ENCODE measurements around the gene LPXN. TPM values are rescaled to one million over a fixed set of nuclear protein-coding genes. Genes with fewer than 3 reads are reported as not detected.

Gene LPXN
- total RNA-seq, result 10.9 and 17.1 TPM in 2 replicates

DNA sequence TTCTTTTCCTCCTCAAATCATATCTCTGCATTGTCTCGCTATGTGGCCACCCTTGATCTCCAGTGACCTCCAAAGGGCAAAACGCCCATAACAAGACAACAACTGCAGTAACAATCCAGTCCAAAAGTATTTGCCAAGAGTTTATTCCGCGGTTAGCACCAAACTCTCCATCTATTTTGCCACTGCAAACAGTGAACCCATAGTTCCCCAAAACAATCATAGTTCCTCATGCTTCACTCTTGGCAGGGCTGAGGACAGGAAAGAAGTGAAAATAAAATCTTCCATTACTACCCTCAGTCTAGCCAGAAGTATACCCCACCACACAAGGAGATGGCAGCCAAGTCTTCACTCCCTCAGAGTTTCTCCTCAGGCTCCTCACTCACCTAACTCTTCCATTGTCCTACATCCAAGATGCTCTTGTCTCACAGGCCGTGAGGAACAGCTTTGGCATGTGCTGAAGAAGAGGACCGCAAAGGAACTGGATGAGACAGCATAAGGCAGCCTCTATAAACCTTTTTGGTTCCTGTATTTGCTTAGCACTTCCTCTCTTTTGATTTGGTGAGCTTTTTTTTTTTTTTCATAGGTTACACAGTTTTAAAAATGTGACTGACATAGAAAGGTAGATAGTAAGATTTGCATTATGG is at the start of gene LPXN:
TSS of gene LPXN (minus strand) at position 480 of the 644 bp plus-strand sequence. CDS start at position 396, 84 bp downstream.

DNA sequence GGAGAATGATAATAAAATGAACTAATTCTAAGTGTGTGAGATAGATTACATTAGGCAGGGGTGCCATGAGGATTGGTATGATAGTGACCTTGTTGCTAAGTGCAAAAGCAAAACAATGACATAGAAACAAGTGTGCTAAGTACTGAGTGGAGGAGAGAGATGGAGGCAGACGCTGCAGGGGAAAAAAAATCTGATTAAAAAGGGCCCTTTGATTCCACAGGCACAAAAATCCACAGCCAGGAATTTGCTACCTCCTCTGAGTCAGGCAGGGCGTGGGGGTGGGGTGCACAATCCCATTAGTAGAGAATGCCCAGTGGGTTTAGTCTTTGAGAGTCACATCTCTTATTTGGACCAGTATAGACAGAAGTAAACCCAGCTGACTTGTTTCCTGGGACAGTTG is 46.7 kb upstream of the LPXN start, which contains the start of gene CNTF:
TSS of gene CNTF (plus strand) at position 322 of the 400 bp plus-strand sequence. CDS start 88 bp downstream, outside the sequence.

DNA sequence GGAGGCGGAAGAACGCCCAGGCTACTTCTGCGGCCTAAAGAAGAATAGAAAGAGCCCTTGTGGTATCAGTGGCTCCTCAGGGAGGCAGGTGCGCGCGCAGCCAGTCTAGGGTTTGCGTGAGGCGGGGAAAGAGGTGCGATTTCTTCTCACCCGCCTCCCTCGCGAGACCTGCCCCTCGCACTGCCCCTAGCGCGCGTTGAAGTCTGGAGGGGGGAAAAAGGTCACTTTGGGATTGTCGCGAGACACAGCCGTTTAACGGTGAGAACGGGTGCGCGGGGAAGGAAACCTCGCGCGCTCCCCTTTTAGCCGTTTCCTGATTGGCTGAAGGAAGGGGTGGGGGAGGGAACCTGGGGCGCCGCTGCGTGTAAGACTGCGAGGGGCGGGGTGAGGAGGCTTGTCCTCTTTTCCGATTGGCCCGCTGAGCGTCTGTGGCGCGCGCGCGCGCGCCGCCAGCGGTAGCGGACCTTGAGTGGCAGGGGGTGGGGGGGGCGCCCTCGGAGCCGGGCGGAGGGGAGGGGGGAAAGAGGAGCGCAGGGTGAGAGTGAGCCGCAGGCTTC is 3.1 kb upstream of the LPXN start, which contains the start of gene ZFP91:
TSS of gene ZFP91 (plus strand) at position 429 of the 557 bp plus-strand sequence. CDS start 219 bp downstream, outside the sequence.

DNA sequence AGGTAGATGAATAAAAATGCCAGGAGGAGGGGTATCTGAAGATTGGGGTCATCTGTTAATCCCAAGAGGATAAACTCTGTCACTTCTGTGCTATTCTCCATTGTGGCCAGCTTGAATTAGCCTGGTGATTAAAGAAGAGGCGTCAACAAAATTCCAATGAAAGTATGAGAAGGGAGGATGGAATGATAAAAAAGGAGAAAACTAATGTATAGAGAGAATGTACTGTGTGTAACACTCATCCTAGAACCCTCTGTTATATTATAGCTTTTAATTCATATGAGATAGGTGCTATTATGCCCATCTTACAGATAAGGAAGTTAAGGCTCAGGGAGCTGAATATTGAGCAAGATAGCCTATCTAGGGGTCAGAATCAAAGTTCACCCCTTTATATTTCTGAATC is 67.7 kb downstream of the LPXN start, which contains the start of gene OR5B21:
TSS of gene OR5B21 (minus strand) at position 101 of the 400 bp plus-strand sequence. CDS start at position 101, 0 bp downstream.

Other genes starting within 250 kb of the LPXN start
- gene OR5B17, start 216.8 kb downstream of the LPXN start, total RNA-seq, result not detected in 2 replicates
- not detected in 2 replicates for gene OR5B3, start 169.0 kb downstream of the LPXN start, total RNA-seq
- not detected in 2 replicates for gene OR5B2, start 147.7 kb downstream of the LPXN start, total RNA-seq
- not detected in 2 replicates for gene OR5B12, start 133.6 kb downstream of the LPXN start, total RNA-seq
- not detected in 2 replicates for gene OR5B21, start 67.8 kb downstream of the LPXN start, total RNA-seq
- gene ZFP91, start 3.2 kb upstream of the LPXN start, total RNA-seq, result 57.8 and 58.9 TPM in 2 replicates
- gene CNTF, start 46.8 kb upstream of the LPXN start, total RNA-seq, result 2.9 and 3.4 TPM in 2 replicates
- not detected in 2 replicates for gene GLYAT, start 156.1 kb upstream of the LPXN start, total RNA-seq

All from hair follicle dermal papilla cell (primary cell).